ENCODE measurements around the gene PPP1R18.
"Not testable (repeated sequence)": the region's sequence is repeated elsewhere in the genome, so short reads cannot be mapped to it uniquely, and the experiment has no call there.

PPP1R18 gene

DNA sequence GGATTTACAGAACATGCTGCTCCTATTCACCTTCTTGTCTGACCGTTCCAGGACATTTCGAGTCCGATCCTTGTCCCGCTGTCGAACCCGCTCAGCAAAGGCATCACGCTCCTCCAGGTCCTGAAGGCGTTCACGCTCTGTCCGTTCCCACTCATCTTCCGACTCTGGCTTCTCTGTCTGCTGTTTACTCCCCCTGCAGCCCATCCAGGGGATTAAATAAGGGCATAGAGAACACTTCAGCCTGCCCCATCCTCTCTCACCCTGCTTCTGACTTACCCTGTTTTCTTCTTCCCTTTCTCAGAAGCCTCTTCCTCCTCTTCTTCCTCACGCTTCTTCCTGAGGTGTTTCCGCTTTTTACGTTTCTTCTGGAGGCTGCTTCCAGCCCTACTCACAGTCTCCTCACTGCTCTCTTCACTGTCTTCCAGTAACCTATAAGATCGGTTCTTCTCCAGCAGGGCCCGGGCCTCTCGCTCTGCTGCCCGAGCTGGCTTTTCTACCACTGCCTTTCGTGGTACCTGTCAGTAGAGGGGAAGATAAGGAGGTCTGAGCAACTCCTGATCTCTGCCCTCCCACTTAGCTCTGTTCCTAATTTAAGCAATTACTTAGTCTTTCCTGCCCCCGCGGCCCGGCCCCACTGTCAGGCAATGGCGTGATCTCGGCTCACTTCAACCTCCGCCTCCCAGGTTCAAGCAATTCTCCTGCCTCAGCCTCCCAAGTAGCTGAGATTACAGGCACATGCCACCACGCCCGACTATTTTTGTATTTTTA is 15.5 kb downstream of the PPP1R18 start:
- peak overlapping the region; percentile 93 for H3K4me2 ChIP-seq
- H4K20me1 ChIP-seq: peaks cover 12% of the 10 kb centered on the region; the same call in 1 of the 2 replicates
- H3K9me3 ChIP-seq: no peaks in the 10 kb centered on the region
- no peak overlapping the region for H3K4me3 ChIP-seq
- peaks cover 52% of the 10 kb centered on the region for H3K36me3 ChIP-seq
- TF ChIP-seq Cebpa-rat (IDR thresholded peaks at IDR 0.05): no peak
- H3K9ac ChIP-seq: peak overlapping the region; percentile 86
- H3K27ac ChIP-seq: no peak overlapping the region
- no peaks in the 10 kb centered on the region for H3K27me3 ChIP-seq
- H3K4me1 ChIP-seq: peaks cover 54% of the 10 kb centered on the region

DNA sequence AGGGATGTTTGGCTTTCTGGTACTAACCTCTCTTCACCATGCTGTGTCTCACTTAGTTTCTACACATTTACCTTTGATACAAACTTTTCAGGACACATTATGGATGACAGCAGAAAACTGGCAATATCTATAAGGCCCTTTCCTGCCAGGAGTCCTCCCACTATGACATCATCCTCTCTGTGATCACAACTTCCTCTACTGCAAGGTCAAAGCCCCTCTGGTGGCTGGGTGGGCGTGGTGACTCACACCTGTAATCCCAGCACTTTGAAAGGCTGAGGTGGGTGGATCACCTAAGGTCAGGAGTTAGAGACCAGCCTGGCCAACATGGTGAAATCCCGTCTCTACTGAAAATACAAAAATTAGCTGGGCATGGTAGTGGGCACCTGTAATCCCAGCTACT is 20.1 kb downstream of the PPP1R18 start:
- not testable (repeated sequence) for H3K9ac ChIP-seq, H3K4me2 ChIP-seq, H3K27me3 ChIP-seq, H3K4me3 ChIP-seq, H4K20me1 ChIP-seq, H3K27ac ChIP-seq, H3K9me3 ChIP-seq
- peaks cover 95% of the 10 kb centered on the region for H3K36me3 ChIP-seq
- H3K4me1 ChIP-seq: peaks cover 25% of the 10 kb centered on the region

DNA sequence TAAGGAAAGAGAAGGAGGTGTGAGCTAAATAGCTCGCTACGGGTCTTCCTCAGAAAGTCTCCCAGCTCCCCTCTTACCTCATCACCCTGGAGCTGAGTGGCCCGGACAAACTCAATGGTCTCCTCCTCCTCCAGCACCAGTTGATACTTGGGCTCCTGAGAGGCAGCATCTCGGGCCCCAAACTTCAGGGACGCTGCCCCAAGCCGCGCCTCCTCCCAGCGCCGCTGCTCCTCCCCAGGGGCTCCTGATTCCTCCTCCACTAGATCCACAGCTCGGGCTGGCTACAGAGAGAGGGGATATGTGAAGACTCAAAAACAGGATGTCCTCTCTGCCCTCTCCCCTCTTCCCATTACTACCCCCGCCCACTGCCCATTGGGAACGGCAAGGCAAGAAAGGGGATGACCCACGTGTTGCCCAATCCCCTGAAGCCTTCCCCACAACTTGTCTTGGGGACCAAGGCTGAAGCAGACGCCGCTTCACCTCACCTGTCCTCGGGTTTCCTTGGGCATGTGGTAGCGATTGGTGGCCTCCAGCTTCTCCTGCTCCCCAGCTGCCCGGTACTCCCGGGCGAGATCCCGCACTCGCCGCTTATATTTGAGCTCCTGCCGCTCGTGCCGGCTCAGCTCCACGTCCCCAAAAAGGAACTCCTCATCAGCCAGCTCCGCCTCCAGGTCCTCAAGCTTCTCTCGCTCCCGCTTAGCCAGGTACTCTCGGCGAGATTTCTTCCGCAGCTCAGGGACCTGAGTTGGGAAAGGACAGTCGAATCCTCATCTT is 21.3 kb downstream of the PPP1R18 start:
- no peaks in the 10 kb centered on the region for H3K9me3 ChIP-seq
- H3K27ac ChIP-seq: no peak overlapping the region
- H3K4me2 ChIP-seq: no peak overlapping the region
- H3K9ac ChIP-seq: no peak overlapping the region
- peaks cover 18% of the 10 kb centered on the region for H3K4me1 ChIP-seq
- H3K4me3 ChIP-seq: no peak overlapping the region
- H4K20me1 ChIP-seq: no peaks in the 10 kb centered on the region
- TF ChIP-seq Cebpa-rat (IDR thresholded peaks at IDR 0.05): no peak
- no peaks in the 10 kb centered on the region for H3K27me3 ChIP-seq
- peaks cover 97% of the 10 kb centered on the region for H3K36me3 ChIP-seq

DNA sequence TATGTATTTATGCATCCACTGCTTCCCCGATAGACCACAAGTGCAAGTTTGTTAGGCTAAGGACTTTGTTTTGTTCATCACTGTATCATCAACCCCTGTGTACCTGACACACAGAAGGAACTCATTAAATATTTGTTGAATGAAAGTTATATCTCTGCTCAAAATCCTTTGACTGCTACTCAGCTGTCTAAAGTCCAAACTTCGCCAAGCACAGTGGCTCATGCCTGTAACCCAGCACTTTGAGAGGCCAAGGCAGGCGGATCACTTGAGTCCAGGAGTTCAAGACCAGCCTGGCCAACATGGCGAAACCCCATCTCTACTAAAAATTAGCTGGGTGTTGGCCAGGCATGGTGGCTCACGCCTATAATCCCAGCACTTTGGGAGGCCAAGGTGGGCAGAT is 28.5 kb downstream of the PPP1R18 start:
- H4K20me1 ChIP-seq, H3K9ac ChIP-seq, H3K4me1 ChIP-seq, H3K4me3 ChIP-seq, H3K9me3 ChIP-seq, H3K27me3 ChIP-seq, H3K4me2 ChIP-seq, H3K27ac ChIP-seq: not testable (repeated sequence)
- H3K36me3 ChIP-seq: peaks cover 100% of the 10 kb centered on the region

DNA sequence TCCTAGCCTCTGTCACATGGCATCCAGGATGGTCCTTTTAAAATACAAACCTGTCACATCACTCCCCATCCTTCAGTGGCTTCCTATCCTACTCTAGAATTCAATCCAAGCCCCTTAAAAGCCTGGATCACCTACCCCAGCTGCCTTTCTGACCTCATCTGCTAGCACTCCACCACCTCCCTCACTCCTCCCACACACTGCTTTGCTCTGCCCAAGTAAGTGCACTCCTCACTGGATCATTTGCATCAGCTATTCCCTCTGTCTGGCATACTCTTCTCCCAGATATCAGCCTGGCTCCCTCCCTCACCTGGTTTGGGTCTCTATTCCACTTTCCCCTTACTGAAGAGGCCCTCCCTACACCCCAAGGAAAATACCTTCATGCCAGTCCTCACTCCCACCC is 29.0 kb downstream of the PPP1R18 start:
- H3K9ac ChIP-seq: no peak overlapping the region; the same call in 1 of the 2 replicates
- no peaks in the 10 kb centered on the region for H3K4me1 ChIP-seq

DNA sequence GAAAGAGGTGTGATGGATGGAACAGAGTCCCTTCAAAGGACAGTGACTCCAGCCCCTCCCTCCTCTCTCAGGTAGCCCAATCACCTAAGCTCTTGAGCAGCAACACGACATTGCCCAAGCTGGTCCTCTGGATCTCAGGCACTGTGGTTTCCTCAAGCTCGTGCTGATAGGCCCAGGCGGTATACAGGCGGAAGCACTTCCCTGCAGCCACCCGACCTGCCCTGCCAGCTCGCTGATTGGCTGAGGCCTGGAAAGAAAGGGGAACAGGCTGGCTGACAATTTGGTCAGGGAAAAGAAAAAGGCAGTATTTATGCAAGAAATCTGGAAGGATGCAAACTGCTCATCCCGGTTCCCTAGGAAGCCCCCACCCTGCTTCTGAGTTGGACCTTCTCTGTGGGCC is 29.9 kb downstream of the PPP1R18 start:
- Histone ChIP-seq H3K27ac (no peak overlapping the region), H3K4me2 (no peak overlapping the region), H3K27me3 (no peaks in the 10 kb centered on the region), H3K36me3 (peaks cover 100% of the 10 kb centered on the region), H3K4me1 (no peaks in the 10 kb centered on the region), H3K9me3 (no peaks in the 10 kb centered on the region), H3K9ac (no peak overlapping the region), H3K4me3 (no peak overlapping the region), H4K20me1 (peaks cover 5% of the 10 kb centered on the region; the same call in 1 of the 2 replicates)
- no peak for TF ChIP-seq Cebpa-rat (IDR thresholded peaks at IDR 0.05)

More for the DNA sequence above, 29.0 kb downstream of the PPP1R18 start:
- no peak for TF ChIP-seq Cebpa-rat (IDR thresholded peaks at IDR 0.05)
- Histone ChIP-seq H4K20me1 (peaks cover 4% of the 10 kb centered on the region; the same call in 1 of the 2 replicates), H3K27me3 (no peaks in the 10 kb centered on the region), H3K4me2 (no peak overlapping the region), H3K36me3 (peaks cover 100% of the 10 kb centered on the region), H3K4me3 (no peak overlapping the region), H3K9me3 (no peaks in the 10 kb centered on the region), H3K27ac (no peak overlapping the region)

DNA sequence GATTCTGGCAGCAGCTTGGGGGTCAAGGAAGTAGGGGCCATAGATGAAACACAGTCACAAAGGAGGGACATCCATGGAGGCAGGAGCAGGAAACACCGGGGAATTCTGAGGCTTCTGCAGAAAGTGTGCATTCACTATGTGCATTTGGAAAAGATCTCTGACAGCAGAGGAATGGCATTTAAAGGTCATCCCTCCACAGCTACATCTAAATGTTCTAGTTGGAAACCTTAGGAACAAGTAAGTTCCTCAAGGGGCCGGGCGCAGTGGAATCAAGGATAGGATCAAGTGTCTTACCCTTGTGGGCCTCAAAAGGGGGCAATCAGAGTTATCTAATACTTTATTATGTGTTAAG is 30.7 kb downstream of the PPP1R18 start:
- no peak overlapping the region for H3K4me3 ChIP-seq
- no peak overlapping the region for H3K9ac ChIP-seq
- peaks cover 100% of the 10 kb centered on the region for H3K36me3 ChIP-seq
- H4K20me1 ChIP-seq: peaks cover 5% of the 10 kb centered on the region; the same call in 1 of the 2 replicates
- H3K4me2 ChIP-seq: no peak overlapping the region
- H3K27ac ChIP-seq: no peak overlapping the region
- no peak for TF ChIP-seq Cebpa-rat (IDR thresholded peaks at IDR 0.05)
- H3K4me1 ChIP-seq: no peaks in the 10 kb centered on the region
- no peaks in the 10 kb centered on the region for H3K27me3 ChIP-seq
- H3K9me3 ChIP-seq: no peaks in the 10 kb centered on the region

DNA sequence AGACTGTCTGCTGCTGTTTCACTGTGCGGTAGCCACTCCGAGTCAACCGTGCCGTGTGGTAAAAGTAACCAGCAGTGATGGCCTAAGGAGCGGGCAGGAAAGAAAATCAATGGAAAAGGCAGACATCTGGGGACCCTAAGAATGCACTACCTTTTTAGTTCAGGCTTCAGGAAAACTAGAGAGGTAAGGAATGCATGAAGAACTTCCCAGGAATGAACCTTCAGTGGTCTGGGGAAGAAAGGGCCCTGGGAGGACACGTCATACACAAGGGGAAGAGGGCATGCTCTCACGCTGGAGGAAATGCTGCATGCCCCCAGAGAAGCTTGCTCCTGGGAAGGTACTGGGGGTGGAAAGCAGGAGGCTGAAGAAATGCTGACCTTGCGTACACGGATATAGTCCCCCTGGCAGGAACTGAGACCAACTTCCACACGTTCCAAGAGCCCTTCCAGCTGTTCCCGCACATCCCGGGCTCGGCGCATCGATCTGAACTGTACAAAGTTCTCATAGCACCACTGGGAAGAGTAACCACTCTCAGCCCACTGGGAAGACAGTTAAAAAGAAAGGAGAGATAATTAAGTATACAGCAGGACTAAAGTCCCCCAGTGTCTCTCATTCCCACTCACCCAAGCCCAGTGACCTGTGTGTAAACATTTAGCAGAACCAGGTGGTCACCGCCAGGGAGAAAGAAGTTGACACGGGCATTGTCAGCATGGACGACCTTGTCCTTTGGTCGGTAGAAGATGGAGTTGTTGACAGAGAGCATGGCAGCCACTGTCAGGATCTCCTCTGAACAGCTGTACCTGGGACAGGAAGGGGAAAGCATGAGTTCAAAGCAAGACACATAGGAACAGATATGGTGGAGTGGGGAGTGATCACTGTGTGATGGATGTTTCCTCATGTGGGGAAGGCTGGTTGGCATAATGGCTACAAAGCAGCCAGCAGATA is 31.4 kb downstream of the PPP1R18 start:
- Histone ChIP-seq H3K4me2 (no peak overlapping the region), H3K36me3 (peaks cover 99% of the 10 kb centered on the region), H3K27ac (no peak overlapping the region), H3K9ac (no peak overlapping the region), H3K27me3 (no peaks in the 10 kb centered on the region), H4K20me1 (peaks cover 5% of the 10 kb centered on the region; the same call in 1 of the 2 replicates), H3K4me3 (no peak overlapping the region), H3K4me1 (no peaks in the 10 kb centered on the region), H3K9me3 (no peaks in the 10 kb centered on the region)
- TF ChIP-seq Cebpa-rat (IDR thresholded peaks at IDR 0.05): no peak

DNA sequence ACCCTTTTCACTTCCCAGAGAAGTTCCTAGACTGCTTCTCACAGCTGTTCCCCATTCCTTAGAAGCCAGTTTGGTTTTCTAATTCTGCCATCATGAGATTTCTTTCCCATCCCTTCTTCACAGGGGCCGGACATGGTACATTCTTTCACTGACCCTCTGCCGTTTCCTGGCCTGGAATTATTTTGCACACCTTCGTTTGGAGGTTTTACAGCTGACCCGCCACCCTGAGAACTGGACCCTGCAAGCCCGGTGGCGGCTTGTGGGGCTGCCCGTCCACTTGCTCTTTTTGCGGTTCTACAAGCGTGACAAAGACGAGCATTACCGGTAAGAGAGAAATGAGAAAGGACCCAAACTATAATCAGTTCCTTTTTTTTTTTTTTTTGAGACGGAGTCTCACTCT is 35.3 kb downstream of the PPP1R18 start:
- Histone ChIP-seq H3K4me2 (no peak overlapping the region), H3K9ac (no peak overlapping the region; the same call in 1 of the 2 replicates), H3K9me3 (no peaks in the 10 kb centered on the region), H3K36me3 (peaks cover 72% of the 10 kb centered on the region), H3K27ac (no peak overlapping the region), H4K20me1 (peaks cover 10% of the 10 kb centered on the region), H3K4me1 (peaks cover 12% of the 10 kb centered on the region), H3K4me3 (no peak overlapping the region), H3K27me3 (no peaks in the 10 kb centered on the region)
- no peak for TF ChIP-seq Cebpa-rat (IDR thresholded peaks at IDR 0.05)
